HUES48 (cell line): Measurements from ENCODE around the gene KIAA0586.

ENCODE experiments used
- H3K27ac ChIP-seq: one replicate; pipeline ENCODE4 v1.7.0; 2013; ENCODE audit warnings: low read depth, low read length, inconsistent platforms
- H3K27me3 ChIP-seq: 2 replicates; pipeline ENCODE4 v1.6.1; 2013; ENCODE audit warnings: mild to moderate bottlenecking, low read length; ENCODE audit not compliant: control insufficient read depth, insufficient read depth
- H3K36me3 ChIP-seq: 2 replicates; pipeline ENCODE4 v1.6.1; 2013; ENCODE audit warnings: low read length; ENCODE audit not compliant: control insufficient read depth, insufficient read depth
- H3K4me1 ChIP-seq: 2 replicates; pipeline ENCODE4 v1.6.1; 2013; ENCODE audit warnings: mild to moderate bottlenecking, low read length; ENCODE audit not compliant: control insufficient read depth, insufficient read depth
- H3K4me3 ChIP-seq: 2 replicates; pipeline ENCODE4 v1.5.1; 2013; ENCODE audit warnings: mild to moderate bottlenecking, low read depth, low read length
- H3K9ac ChIP-seq: 2 replicates; pipeline ENCODE4 v1.6.1; 2013; ENCODE audit warnings: mild to moderate bottlenecking, low read depth, low read length, moderate library complexity
- H3K9me3 ChIP-seq: 2 replicates; pipeline ENCODE4 v1.6.1; 2013; ENCODE audit warnings: low read length; ENCODE audit not compliant: control insufficient read depth, insufficient read depth

KIAA0586 gene

DNA sequence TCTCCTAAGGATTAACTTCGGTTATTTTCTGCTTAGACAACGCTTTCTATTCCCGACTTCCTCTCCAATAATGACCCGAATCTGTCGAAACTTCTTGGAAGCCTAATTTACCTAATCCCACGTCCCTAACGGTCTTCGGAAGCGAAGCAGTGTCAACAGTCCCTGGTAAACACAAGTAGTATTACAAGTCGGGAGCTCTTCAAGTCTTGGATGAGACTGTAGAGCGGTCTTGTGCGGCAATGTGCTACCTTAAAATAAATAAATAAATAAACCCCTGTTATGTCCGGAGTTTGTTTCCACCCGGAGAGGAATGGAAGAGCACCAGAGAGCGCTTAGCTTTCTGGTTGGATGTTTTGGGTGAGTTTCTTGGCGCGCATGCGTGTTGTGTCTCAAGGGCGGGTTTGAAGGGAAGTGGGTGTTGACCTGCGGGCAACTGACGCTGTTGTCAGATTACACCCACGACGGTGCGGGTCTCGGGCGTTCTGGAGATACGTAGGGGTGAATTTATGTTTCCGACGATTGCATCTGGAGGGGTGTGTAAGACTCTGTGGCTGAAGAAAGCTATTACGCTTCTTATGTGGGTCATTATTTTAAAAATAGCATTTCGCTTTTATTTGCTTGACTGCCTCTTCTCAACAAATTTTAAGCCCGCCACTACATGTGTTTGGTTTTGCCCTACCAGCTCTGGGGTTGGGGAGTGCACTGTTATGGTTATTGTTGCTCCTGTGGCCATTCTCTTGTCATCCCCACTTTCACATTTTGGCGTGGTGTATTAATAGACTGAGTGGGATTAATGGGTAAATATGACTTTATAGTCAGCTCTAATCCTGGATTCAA, at the start of gene KIAA0586, which contains the start of gene TIMM9:
TSS of gene KIAA0586 (plus strand) at position 439 of the 837 bp plus-strand sequence. CDS start 546 bp downstream, outside the sequence.
TSS of gene TIMM9 (minus strand) at position 251 of the 837 bp plus-strand sequence. CDS start 15,586 bp downstream, outside the sequence.
- peak within 1 kb of the TSS; percentile 83 for H3K27ac ChIP-seq
- H3K9ac ChIP-seq: peak within 1 kb of the TSS; percentile 87
- H3K36me3 ChIP-seq: peaks cover 38% of the 10 kb centered on the region
- peak within 1 kb of the TSS; percentile 95 for H3K4me3 ChIP-seq
- no peaks in the 10 kb centered on the region for H3K27me3 ChIP-seq
- H3K4me1 ChIP-seq: 0 out of 2 replicates have a peak, but pooled peaks cover 4% of the 10 kb centered on the region
- H3K9me3 ChIP-seq: no peaks in the 10 kb centered on the region

DNA sequence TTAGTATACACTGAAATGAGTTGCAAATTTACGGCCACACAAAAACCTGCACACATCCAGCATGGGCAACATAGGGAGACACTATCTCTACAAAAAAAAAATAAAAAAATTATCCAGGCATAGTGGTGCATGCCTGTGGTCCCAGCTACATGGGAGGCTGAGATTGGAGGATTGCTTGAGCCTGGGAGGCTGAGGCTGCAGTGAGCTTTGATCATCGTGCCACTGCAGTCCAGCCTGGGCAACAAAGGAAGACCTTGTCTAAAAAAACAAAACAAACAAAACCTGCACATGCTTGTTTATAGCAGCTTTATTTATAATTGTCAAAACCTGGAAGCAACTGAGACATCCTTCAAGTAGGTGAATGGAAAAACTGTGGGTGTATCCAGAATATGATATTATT, 36.7 kb upstream of the KIAA0586 start:
- peaks cover 6% of the 10 kb centered on the region for H3K4me1 ChIP-seq
- H3K27ac ChIP-seq: no peak overlapping the region
- H3K36me3 ChIP-seq: no peaks in the 10 kb centered on the region
- H3K4me3 ChIP-seq: no peak overlapping the region
- peaks cover 9% of the 10 kb centered on the region for H3K27me3 ChIP-seq
- H3K9ac ChIP-seq: no peak overlapping the region
- no peaks in the 10 kb centered on the region for H3K9me3 ChIP-seq

DNA sequence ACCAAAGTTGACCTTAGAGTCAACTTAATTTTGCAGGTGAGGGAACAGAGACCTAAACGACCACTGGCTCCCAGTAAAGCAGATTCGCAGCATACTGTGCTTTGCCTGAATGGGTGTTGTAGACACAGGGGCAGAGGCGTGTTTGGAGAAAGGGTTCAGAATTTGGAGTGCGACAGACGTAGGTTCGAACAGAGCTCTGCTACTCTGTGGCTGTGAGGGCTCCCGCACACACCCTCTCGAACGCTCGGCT, 32.0 kb upstream of the KIAA0586 start:
- H3K4me3 ChIP-seq: peak overlapping the region; percentile 72

DNA sequence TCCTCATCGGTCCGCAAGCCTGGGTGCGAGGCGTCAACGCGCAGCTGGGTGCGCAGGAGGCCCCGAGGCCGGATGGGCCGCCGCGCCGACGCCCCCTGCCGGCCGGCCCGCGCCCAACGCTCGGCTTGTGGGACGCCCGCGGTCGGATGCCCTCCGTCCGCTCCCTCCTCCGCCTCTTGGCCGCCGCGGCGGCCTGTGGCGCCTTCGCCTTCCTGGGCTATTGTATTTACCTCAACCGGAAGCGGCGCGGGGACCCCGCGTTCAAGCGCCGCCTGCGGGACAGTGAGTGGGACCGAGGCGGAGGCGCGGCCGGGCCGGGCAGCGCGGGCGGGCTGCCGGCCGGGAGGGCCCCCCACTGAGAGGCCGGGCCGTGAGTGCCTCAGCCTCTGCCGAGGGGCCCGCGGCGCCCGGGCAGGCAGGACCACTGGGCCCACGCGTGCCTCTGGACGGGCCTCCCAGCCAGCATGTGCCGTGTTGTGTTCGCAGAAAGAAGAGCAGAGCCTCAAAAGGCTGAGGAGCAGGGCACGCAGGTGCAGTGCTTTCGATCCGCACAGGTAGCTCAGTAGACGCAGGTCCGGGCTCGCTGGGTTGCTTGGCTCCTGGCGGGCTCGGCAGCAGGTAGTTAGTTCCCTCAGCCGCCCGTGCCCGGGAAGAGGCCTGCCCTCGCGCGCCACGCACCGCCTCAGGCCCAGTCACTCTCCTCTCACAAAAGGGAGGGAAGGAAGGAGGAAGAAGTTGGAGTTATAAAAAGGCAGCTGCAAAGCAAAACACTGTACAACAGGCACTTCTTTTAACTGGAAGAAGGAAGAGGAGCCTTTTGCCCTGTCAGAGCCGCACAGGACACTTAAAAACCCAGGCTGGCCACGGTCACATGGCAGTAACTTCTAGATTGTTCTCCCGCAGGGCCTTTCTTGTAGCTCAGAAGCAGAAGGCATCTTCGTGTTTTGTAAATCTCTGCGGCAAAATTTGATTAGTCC, 31.4 kb upstream of the KIAA0586 start, which contains the start of gene TOMM20L:
TSS of gene TOMM20L (plus strand) at position 119 of the 977 bp plus-strand sequence. CDS start at position 147, 28 bp downstream.
- Histone ChIP-seq H3K9me3 (no peaks in the 10 kb centered on the region), H3K4me1 (peaks cover 22% of the 10 kb centered on the region), H3K4me3 (peak within 1 kb of the TSS; percentile 72), H3K27me3 (peaks cover 24% of the 10 kb centered on the region), H3K9ac (peak within 1 kb of the TSS; percentile 82), H3K36me3 (no peaks in the 10 kb centered on the region), H3K27ac (peak within 1 kb of the TSS; percentile 66)

More for the DNA sequence above, 32.0 kb upstream of the KIAA0586 start:
- peak overlapping the region; percentile 37; the same call in 1 of the 2 replicates for H3K9ac ChIP-seq
- peaks cover 24% of the 10 kb centered on the region for H3K27me3 ChIP-seq
- H3K4me1 ChIP-seq: peaks cover 22% of the 10 kb centered on the region
- H3K36me3 ChIP-seq: no peaks in the 10 kb centered on the region
- H3K27ac ChIP-seq: peak overlapping the region; percentile 66
- no peaks in the 10 kb centered on the region for H3K9me3 ChIP-seq

DNA sequence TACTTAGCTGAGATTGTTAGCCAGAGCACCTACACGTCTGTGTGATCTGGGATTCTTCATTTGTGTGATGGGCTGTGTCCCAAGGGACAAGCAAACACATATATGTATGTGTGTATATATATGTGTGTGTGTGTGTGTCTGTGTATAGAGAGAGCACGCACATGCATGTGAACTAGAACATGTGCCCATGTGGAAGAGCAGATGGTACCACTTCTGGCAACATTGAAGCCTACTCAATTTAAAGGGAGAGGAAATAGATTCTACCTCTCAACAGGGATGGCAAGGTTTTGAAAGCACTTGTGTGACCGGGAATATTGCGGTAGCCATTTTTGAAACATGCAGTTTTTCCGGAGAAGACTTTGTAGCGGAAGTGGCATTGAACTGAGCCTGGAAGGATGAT, 30.4 kb upstream of the KIAA0586 start:
- Histone ChIP-seq H3K27ac (no peak overlapping the region), H3K27me3 (peaks cover 24% of the 10 kb centered on the region), H3K4me1 (peaks cover 22% of the 10 kb centered on the region), H3K9ac (no peak overlapping the region), H3K4me3 (no peak overlapping the region), H3K9me3 (no peaks in the 10 kb centered on the region), H3K36me3 (no peaks in the 10 kb centered on the region)

DNA sequence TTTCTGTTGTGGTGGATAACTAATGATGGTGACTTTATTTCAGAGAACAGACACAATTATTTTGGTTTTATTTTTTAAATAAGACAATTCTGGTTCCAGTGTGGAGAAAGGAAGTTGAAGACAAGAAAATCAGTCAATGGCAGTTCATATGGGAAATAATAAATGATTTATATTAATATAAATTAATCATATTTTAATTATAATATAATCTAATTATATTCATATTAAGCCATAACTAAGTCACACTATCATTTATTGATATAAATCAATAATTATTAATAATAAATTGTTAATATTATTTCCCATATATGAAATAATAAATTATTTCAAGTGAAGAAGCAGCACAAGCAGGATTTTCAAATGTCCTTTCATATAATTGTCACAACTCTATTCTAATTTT, 29.0 kb upstream of the KIAA0586 start:
- no peaks in the 10 kb centered on the region for H3K36me3 ChIP-seq
- H3K4me3 ChIP-seq: no peak overlapping the region
- no peak overlapping the region for H3K27ac ChIP-seq
- H3K4me1 ChIP-seq: peaks cover 22% of the 10 kb centered on the region
- H3K27me3 ChIP-seq: peaks cover 24% of the 10 kb centered on the region
- H3K9ac ChIP-seq: no peak overlapping the region
- no peaks in the 10 kb centered on the region for H3K9me3 ChIP-seq

- Histone ChIP-seq H3K27me3 (peaks cover 24% of the 10 kb centered on the region), H3K4me3 (no peak overlapping the region), H3K9me3 (no peaks in the 10 kb centered on the region)
These were observed 28.6 kb upstream of the KIAA0586 start for GRCh38 chr14:58398895-58399294.

DNA sequence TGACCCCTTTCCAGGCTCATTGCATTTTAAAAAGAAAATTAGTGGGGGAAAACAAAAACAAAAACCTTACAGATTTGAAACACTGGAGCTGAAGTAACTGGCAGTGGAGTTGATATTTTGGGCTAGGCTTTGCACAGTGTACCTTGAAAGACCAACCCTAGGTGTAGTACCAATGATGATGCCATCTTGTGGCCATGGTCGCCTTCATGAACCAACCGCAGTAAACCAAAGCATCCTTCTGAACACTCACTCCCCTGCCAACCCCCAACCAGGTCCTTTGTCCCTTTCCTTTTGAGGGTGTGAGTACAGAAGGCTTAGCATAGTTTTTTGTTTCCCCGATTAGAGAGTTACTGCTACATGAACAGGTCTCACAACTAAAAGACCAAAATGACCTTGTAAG, 25.9 kb upstream of the KIAA0586 start:
- Histone ChIP-seq H3K27me3 (peaks cover 14% of the 10 kb centered on the region), H3K36me3 (no peaks in the 10 kb centered on the region), H3K27ac (no peak overlapping the region), H3K4me1 (peaks cover 16% of the 10 kb centered on the region), H3K9me3 (no peaks in the 10 kb centered on the region), H3K4me3 (no peak overlapping the region), H3K9ac (no peak overlapping the region)

More at GRCh38 chr14:58398895-58399294, 28.6 kb upstream of the KIAA0586 start:
- peaks cover 22% of the 10 kb centered on the region for H3K4me1 ChIP-seq
- no peak overlapping the region for H3K9ac ChIP-seq
- no peaks in the 10 kb centered on the region for H3K36me3 ChIP-seq
- no peak overlapping the region for H3K27ac ChIP-seq

DNA sequence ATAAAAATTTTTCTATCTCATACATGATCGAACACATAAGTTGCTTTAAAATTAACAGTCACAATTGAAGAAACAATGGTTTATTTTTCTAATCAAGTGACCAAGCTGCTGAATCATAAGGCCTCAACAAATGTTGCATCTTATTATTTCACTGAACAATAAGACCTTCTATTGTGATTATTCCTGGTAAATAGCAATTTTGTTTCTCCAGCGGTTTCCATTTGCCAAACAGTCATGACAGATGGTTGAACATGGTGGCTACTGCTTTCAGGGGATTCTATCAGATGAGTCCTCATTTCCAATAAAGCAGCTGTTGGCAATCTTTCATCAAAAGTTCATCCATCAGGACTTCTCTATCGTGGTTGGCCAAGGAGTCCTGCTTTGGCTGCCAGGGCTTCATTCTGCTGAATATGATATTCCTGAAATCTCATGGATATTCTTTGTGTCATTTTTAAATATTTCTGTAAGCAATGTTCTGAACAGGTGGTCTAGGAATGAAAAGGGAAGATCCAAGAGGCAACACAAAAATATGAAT, 18.8 kb upstream of the KIAA0586 start:
- H3K9ac ChIP-seq: no peak overlapping the region
- no peak overlapping the region for H3K4me3 ChIP-seq
- no peaks in the 10 kb centered on the region for H3K4me1 ChIP-seq
- no peaks in the 10 kb centered on the region for H3K27me3 ChIP-seq
- H3K36me3 ChIP-seq: peaks cover 49% of the 10 kb centered on the region
- H3K9me3 ChIP-seq: no peaks in the 10 kb centered on the region
- no peak overlapping the region for H3K27ac ChIP-seq

- H3K9me3 ChIP-seq: no peaks in the 10 kb centered on the region
- peaks cover 3% of the 10 kb centered on the region; the same call in 1 of the 2 replicates for H3K4me1 ChIP-seq
- H3K27me3 ChIP-seq: no peaks in the 10 kb centered on the region
- no peak overlapping the region for H3K27ac ChIP-seq
- H3K9ac ChIP-seq: no peak overlapping the region
- H3K4me3 ChIP-seq: no peak overlapping the region
- peaks cover 80% of the 10 kb centered on the region for H3K36me3 ChIP-seq
These were observed 12.7 kb upstream of the KIAA0586 start for GRCh38 chr14:58414845-58415244.
